Spleen (tissue), 11 donors: ENCODE results near the gene CHST1. TPM values are rescaled to one million over a fixed set of nuclear protein-coding genes. Genes with fewer than 3 reads are reported as not detected.

Source experiments
- DNase-seq: peaks from one replicate; pipeline ENCODE4 v3.0.0-alpha.2; 2020
- H3K27ac ChIP-seq, 8 donors: fragments of 200-600 bp; sonication (generic) in 7 of 8; 1 replicate in 4 of 8; 2 replicates in 4 of 8; pipeline versions ENCODE4 v1.5.0 to v1.8.0; 2016 to 2021; ENCODE audit warnings: inconsistent platforms in 4 of 8, mild to moderate bottlenecking in 4 of 8, moderate library complexity in 1 of 8
- H3K27me3 ChIP-seq, 7 donors: fragments of 200-600 bp; sonication (generic) in 6 of 7; replicated peaks in 1 of 7; 1 replicate in 4 of 7; 2 replicates in 3 of 7; pipeline versions ENCODE4 v1.5.0 to v1.8.0; 2016 to 2021; ENCODE audit warnings: inconsistent platforms in 3 of 7, mild to moderate bottlenecking in 1 of 7
- H3K36me3 ChIP-seq, 6 donors: fragments of 200-600 bp; sonication (generic) in 5 of 6; 1 replicate in 4 of 6; 2 replicates in 2 of 6; pipeline versions ENCODE4 v1.5.0 to v1.8.0; 2016 to 2021; ENCODE audit warnings: inconsistent platforms in 2 of 6
- H3K4me1 ChIP-seq, 6 donors: fragments of 200-600 bp; sonication (generic) in 5 of 6; 1 replicate in 3 of 6; 2 replicates in 3 of 6; pipeline versions ENCODE4 v1.5.0 to v1.8.0; 2016 to 2021; ENCODE audit warnings: inconsistent platforms in 3 of 6
- H3K4me3 ChIP-seq, 8 donors: fragments of 200-600 bp; sonication (generic) in 7 of 8; 1 replicate in 4 of 8; 2 replicates in 4 of 8; pipeline versions ENCODE4 v1.5.0 to v1.8.0; 2016 to 2021; ENCODE audit warnings: inconsistent platforms in 4 of 8, mild to moderate bottlenecking in 4 of 8, moderate library complexity in 2 of 8
- H3K9me3 ChIP-seq, 8 donors: fragments of 200-600 bp; sonication (generic) in 7 of 8; 1 replicate in 4 of 8; 2 replicates in 4 of 8; pipeline versions ENCODE4 v1.5.0 to v1.8.0; 2016 to 2021; ENCODE audit warnings: inconsistent platforms in 4 of 8
- CTCF ChIP-seq, 11 experiments: fragments of 200-600 bp in 7 of 11; fragments of 450-650 bp in 4 of 11; sonication (generic) in 4 of 11; IDR thresholded peaks in 8 of 11; conservative IDR thresholded peaks in 3 of 11; 1 replicate in 7 of 11; 2 replicates in 4 of 11; pipeline versions ENCODE4 v1.4.0 to v1.8.0; 2016 to 2021; ENCODE audit warnings: antibody characterized with exemption in 11 of 11, inconsistent platforms in 4 of 11, mild to moderate bottlenecking in 1 of 11
- POLR2A ChIP-seq, 3 donors: fragments of 450-650 bp; IDR thresholded peaks; one replicate each; pipeline ENCODE4 v1.5.1; 2017; ENCODE audit warnings: antibody characterized with exemption in 3 of 3, mild to moderate bottlenecking in 1 of 3
- POLR2AphosphoS5 ChIP-seq, 3 donors: sonication (generic); formaldehyde crosslinking; IDR thresholded peaks; one replicate each; pipeline ENCODE4 v1.5.1; 2017; ENCODE audit warnings: antibody characterized with exemption in 3 of 3
- WGBS, 5 donors: extraction: QIAGEN DNeasy Blood & Tissue Kit in 3 of 5; methylation state at CpG; one replicate each; pipeline versions ENCODE4 v1.1.5 to v1.1.7; 2013 to 2018; 5-methylcytosine and 5-hydroxymethylcytosine counted together
- intact Hi-C: fragments of 100-400 bp; cut with DNase I; formaldehyde crosslinking; loops from one replicate; pipeline ENCODE4 v1.15.0; 2023; ENCODE audit warnings: low total_unique reads
- polyA plus RNA-seq, 3 donors: library from polyadenylated mRNA; stranded (reverse); fragments of 200-250 nt; gene quantifications; one replicate each; pipeline ENCODE4 v1.2.1, GENCODE V29; 2013
- total RNA-seq, 7 donors: library from RNA; depleted of rRNA in 3 of 7; stranded (reverse); fragments of >200 nt in 3 of 7; fragmentation: NEBNext Ultra II Directional in 4 of 7; extraction: Animal tissue kit (Norgen Biotek cat#: 25700) in 4 of 7; gene quantifications; one replicate each; pipeline versions ENCODE4 v1.1.0 to v1.2.1, GENCODE V29; 2016 to 2021
- donor health status: healthy with polysubstance abuse.
- donor health status: DM: no; HTN: no; CAD: no; lungs with moderate emphysema.
- donor health status: DM: no; HTN: no; CAD: no.
- donor health status: Bipolar disorder and iron deficiency.
- donor health status: healthy.
- donor health status: DM: no; HTN: no; CAD: no.
- donor health status: DM: yes; HTN: yes; CAD: no.

The CHST1 gene
- total and polyA plus RNA-seq, 10 donors = 1.1 to 18.9 (median 6.2) TPM

DNA sequence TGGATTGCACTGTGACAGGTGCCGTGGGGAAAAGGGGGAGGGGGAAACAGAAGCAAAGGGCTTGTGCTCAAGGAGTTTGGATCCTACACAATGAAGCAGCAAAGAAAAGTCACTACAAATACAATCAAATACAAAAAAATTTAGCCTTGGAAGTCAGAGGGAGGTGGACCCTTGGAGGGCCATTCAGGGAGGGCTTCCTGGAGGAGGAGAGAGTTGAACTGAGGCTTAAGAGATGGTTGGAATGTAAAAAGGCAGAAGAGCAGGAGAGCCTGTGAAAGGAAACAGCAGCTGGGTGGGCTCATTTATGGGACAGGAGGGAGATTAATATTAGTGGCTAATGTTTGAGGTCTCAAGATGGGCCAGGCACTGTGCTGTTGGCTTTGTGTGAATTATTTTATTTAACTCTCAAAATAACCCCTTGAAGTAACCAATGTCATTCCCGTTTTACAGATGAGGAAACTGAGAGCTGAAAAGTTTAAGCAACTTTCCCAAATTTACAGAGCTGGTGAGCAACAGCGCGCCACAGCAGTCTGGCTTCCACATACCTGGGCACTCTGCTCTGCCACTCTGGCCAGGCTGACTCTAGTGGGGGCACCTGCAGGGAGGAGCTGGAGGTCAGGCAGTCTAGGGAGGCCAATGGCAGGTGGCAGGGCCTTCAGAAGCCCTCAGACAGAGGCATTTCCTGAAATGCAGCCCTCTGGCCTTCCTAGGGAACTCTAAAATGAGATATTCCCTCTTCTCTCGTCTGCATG, 2.7 kb upstream of the CHST1 start:
- no peaks in the 10 kb centered on the region for H3K36me3 ChIP-seq
- 75 to 92% (median 85%) methylated on average over 5 of the region's 5 CpGs for WGBS, 5 donors
- peaks cover 12 to 33% (median 23%) of the 10 kb centered on the region in 6 donors for H3K4me1 ChIP-seq
- H3K4me3 ChIP-seq = no peak overlapping the region
- no peak overlapping the region for H3K27ac ChIP-seq
- no peaks in the 10 kb centered on the region for H3K9me3 ChIP-seq
- intact Hi-C loops = no loop called here
- H3K27me3 ChIP-seq = peaks cover 0 to 92% (median 39%) of the 10 kb centered on the region in 7 donors
- no peak for DNase-seq
- TF ChIP-seq POLR2AphosphoS5 (IDR thresholded peaks at IDR 0.05) (no peak), POLR2A (IDR thresholded peaks at IDR 0.05) (no peak), CTCF (IDR thresholded peaks at IDR 0.05 in 8 of 11, conservative IDR thresholded peaks at IDR 0.05 in 3 of 11) (no peak)

DNA sequence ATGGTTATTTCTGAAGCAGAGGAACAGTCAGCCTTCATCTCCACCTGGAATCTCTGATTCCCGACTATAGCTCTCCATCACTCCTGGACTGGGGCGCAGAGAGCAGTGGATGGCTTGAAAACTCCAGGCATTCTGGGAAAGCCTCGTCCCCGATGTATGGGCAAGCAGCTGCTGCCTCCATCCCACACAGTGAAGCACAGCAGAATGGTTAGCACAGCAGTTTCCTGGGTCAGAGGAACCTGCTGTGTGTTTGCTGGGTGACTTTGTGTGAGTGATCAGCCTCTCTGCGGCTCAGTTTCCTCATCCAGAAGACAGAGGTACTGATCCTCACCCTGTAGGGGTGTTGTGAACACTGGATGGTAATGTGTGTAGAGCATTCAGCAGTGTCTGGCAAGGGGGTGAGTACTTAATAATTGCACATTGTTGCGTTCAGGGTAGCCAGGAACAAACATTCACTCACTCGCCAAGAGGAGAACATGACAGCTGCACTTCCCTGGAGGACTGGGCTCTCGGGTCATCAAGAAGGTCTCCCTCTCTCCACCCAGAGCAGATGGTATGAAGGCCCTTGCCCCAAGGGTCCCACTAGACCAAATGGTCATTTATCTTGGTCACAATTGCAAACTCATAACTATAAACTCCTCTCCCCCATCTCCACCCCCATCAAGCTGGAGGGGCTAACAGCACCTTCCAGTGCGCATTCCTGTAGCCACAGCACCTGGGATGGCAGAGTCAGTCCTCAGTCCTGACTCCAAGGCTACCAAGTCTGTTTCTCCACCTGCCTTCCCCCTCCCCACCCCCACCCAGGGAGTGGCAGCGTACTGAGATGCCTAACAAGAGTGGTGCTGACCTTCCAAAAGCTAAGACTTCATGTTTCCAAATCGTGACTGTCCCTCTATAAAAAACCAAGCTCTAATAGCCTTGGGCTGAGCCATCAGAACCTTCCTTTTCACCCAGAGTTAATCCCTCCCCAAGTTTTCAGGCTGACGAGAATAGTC, 1.5 kb upstream of the CHST1 start:
- no peak for DNase-seq
- intact Hi-C loops = no loop called here
- H3K27me3 ChIP-seq = peaks cover 0 to 100% (median 40%) of the 10 kb centered on the region in 7 donors

DNA sequence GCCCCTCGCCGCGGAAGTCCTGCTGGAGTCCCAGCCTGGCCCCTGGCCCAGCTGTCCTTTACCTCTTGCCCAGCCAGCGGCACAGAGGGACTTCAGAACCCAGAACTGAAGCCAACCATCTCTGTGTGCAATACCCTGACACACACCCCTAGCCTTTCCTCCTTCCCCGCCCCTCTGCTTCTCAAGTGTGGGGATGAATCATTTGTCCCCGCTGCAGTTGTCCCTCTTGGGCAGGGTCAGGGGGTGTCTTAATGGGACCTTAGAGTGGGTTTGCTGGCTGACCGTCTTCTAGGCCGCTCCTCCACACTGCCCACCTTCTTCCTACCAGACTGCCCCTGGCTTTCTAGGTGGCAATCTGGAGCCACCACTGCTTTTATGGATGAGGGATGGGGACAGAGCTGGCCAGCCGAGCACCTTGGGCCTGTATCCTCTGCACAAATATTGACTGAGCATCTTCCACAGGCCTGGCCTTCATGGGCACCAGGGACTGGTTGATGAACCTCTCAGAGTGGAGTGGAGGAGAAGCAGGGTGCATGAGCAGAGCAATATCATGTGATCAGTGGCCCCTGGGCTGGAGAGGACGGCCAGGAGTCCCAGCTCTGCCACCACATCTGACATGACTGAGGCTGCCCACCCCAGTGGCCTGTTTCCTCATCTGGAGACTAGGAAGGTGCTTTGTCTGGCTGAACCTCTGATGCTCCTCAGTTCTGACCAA, 668 bp upstream of the CHST1 start:
- peaks cover 0 to 100% (median 44%) of the 10 kb centered on the region in 7 donors for H3K27me3 ChIP-seq
- H3K9me3 ChIP-seq = no peaks in the 10 kb centered on the region
- TF ChIP-seq CTCF (IDR thresholded peaks at IDR 0.05 in 8 of 11, conservative IDR thresholded peaks at IDR 0.05 in 3 of 11) (no peak), POLR2AphosphoS5 (IDR thresholded peaks at IDR 0.05) (no peak), POLR2A (IDR thresholded peaks at IDR 0.05) (no peak)
- peak overlapping the region in 7 of 8 donors; percentile 49 to 76 (median 53) for H3K4me3 ChIP-seq
- intact Hi-C loops = no loop called here
- DNase-seq = no peak
- H3K27ac ChIP-seq = peak overlapping the region in 3 of 8 donors; percentile 48 to 80 (median 71)
- 36 to 44% (median 42%) methylated on average over 9 to 10 of the region's 10 CpGs for WGBS, 5 donors
- no peaks in the 10 kb centered on the region for H3K36me3 ChIP-seq
- peaks cover 12 to 50% (median 30%) of the 10 kb centered on the region in 6 donors for H3K4me1 ChIP-seq

More for the DNA sequence above, 1.5 kb upstream of the CHST1 start:
- H3K36me3 ChIP-seq = no peaks in the 10 kb centered on the region
- 75 to 79% (median 78%) methylated on average over 12 of the region's 12 CpGs for WGBS, 5 donors
- no peaks in the 10 kb centered on the region for H3K9me3 ChIP-seq
- no peak overlapping the region for H3K27ac ChIP-seq
- no peak overlapping the region for H3K4me3 ChIP-seq
- H3K4me1 ChIP-seq = peaks cover 12 to 43% (median 26%) of the 10 kb centered on the region in 6 donors
- TF ChIP-seq POLR2AphosphoS5 (IDR thresholded peaks at IDR 0.05) = no peak
- TF ChIP-seq CTCF (IDR thresholded peaks at IDR 0.05 in 8 of 11, conservative IDR thresholded peaks at IDR 0.05 in 3 of 11) = no peak
